ENCODE results near the gene AOPEP.
A peak's percentile ranks its signal among the peaks of the same experiment; 100 is the strongest.

The AOPEP gene

GRCh38 chr9:94761481-94761880, 35.0 kb downstream of the AOPEP start:
- DNase-seq (ENCODE audit: low spot score): no peak

GRCh38 chr9:94767331-94768072, 41.0 kb downstream of the AOPEP start:
- no peak for DNase-seq (ENCODE audit: low spot score)

- no peak for DNase-seq (ENCODE audit: low spot score)
These were observed 42.3 kb downstream of the AOPEP start for GRCh38 chr9:94768766-94769165.

- no peak for DNase-seq (ENCODE audit: low spot score)
These were observed 43.8 kb downstream of the AOPEP start for GRCh38 chr9:94770334-94770733.

DNA sequence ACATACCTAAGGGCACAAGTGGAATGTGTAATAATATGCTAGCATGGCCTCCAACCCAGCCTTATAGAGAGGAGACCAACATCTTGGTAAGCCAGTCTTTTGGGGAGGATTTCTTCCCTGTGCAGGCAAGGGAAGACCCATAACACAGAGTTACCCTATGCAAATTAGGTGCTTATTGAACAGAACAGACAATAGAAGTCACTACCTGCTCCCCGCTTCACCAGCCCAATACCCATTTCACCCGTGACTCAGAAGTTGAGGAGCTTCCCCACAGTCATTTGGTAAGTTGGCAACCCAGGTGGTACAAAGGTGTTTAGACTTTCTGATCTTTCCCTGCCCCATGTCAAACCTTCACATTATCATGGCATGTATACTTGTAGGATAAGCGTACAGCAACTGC, 44.6 kb downstream of the AOPEP start:
- DNase-seq (ENCODE audit: low spot score): no peak

GRCh38 chr9:94772144-94772543, 45.6 kb downstream of the AOPEP start:
- no peak for DNase-seq (ENCODE audit: low spot score)

- DNase-seq (ENCODE audit: low spot score): no peak
These were observed 46.3 kb downstream of the AOPEP start for GRCh38 chr9:94772639-94773303.

GRCh38 chr9:94773655-94774054, 47.2 kb downstream of the AOPEP start:
- no peak for DNase-seq (ENCODE audit: low spot score)

GRCh38 chr9:94778013-94778412, 51.5 kb downstream of the AOPEP start:
- DNase-seq (ENCODE audit: low spot score): no peak

DNA sequence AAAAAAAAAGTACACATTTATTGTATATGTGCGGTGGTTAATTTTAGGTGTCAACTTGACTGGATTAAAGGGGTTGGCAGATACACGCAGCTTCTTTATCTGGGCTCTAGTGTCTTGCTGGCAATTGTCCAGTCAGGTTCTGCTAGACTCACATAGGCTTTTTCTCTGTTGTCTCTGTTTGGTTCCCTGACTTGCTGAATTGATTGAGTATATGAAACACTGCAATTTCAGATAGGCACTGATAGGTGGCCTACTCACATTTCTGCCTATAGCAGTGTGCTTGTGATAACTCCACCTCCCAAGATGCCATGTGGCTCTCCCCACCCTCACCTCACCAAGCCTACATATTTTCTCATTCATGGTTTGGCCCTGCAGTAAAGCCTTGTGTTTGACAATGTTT, 52.5 kb downstream of the AOPEP start:
- DNase-seq (ENCODE audit: low spot score): no peak

GRCh38 chr9:94779693-94780290, 53.3 kb downstream of the AOPEP start:
- no peak for DNase-seq (ENCODE audit: low spot score)

- DNase-seq (ENCODE audit: low spot score): no peak
These were observed 54.0 kb downstream of the AOPEP start for GRCh38 chr9:94780516-94780950.

DNA sequence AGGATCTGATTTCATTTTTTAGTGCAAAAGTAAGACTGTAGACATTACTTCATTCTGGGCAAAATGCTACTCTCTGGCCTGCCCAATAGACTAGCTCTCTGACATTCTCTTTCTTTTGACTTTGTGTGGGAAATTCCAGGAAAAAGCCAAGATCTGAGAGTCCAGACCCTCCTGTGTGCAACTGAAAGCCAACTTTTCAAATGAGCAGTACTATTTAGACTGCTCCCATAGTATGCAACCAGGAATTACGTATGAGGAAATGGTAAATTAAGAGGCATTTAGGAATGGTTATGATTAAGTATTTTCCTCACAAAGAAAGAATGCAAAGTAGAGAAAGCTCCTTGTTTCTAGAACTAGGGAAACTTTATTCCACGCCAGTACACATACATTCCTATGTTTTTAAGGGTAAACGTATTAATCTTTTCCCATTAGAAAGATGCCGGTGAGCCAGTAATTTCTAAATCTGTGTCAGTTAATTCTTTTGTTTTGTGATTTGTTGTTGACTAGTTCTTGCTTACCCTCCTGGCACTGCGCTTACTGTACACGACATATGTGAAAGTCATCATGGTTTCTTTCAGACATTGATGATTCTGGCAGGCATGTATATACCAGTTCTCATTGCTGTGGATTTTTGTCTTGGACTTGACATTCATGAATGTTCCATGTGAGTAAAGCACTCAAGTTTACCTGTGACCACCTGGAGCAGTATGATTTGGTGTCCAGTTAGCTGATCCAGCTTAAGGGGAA, 56.0 kb downstream of the AOPEP start:
- DNase-seq (ENCODE audit: low spot score): no peak

DNA sequence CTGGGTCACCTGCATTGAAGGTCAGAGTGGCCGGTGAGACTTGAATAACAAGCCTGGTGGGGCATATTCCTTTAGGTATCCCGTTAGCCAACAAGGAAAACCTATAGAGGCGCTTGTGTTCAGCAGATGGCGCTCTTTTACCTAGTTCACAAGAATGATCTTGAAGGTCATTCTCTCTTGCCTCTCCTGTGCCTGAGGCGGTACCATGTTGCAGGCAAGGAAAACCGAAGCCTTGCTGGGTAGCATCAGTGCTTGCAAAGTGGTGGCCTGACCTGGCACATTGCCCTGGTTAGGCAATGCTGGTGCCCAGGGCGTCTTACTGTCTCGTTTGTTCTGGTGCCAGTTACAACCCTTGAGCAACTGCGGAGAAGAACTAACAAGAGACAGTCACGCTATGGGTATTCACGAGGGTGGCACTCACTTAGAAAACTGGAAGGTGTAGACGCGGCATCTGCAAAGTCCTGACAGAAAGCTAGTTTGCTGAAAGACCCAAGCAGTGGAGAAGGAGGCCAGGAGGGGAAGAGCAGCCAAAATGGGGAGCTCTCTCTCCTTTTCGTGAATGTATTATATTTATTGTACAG, 56.7 kb downstream of the AOPEP start:
- DNase-seq (ENCODE audit: low spot score): peak; percentile 47

DNA sequence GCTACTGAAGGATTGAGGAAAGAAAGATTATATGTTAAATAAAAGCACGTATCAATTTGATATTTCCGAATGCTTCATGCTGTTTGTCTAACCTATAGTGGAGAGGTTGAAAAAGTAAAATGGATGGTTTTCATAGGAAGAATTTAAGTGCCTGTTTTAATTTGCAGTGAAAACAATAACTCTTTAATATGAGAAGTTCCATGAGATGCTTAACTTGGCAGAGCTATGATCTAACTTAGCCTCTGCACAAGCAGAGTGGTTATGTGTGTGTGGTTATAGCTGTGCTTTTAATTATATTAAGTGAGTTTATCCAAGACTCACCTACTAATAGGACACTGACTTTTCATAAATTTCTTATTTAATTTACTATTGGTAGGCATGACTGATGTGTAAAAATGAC, 57.4 kb downstream of the AOPEP start:
- no peak for DNase-seq (ENCODE audit: low spot score)

DNA sequence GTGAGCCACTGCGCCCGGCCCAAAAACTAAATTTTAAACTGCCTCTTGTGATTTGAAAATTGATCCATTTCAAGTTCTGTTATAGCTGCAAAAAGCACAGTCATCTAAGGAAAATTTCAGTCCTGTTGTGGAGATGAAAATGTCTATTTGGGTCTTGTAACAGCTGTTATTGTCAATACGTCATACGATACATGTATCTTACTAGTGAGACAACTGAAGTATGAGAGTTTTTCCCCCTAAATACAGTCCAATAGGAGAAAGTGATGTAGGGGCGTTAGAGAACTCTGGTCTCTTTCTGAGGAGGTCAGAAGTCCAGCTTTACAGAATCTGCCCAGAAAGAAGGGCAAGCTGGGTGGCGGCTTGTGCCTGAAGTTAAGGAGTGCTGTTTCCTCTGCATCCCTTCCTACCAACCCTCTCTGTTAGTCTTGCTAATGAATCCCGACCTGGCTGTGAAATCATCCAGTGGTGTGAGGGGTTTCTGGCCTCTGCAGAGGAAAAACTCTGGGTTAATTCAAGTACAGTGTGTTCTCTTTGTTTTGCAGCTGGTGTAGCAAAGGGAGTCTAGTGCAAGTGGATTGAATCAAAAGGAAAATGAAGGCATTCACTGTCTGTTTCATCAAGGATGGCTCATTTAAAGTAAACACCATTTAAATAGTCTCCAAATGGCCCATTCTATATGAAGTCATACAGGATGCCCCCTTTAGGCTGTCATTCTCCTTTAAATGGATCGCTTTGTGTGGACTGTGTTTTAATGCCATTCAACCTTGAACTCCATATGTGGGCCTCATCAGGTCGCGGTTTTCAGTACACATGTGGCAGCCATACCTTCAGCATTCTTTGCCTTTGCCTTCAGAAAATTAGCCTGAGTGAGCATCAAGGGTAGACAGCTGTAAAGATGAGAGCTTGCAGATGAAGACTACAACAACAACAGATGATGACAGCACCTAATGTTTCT, 59.0 kb downstream of the AOPEP start:
- DNase-seq (ENCODE audit: low spot score): no peak

DNA sequence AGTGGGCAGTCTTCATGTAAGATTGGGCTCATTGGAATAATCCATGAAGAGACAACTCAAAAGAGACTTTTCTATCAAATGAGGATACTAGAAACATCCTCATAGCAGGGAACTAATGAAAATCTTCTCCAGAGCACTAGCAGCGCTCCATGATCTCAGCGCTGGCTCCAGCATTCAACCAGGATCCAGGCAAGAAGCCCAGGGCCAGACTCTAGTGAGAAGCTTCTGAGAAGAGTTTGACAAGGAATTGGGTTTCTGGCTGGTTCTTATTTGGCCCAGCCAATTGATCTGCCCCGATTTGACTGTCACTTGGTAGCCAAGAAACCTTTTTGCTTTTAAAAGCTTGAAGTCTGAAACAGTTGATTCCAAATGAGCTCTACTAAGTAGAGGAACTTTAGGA, 60.1 kb downstream of the AOPEP start:
- DNase-seq (ENCODE audit: low spot score): no peak

- no peak for DNase-seq (ENCODE audit: low spot score)
These were observed 60.8 kb downstream of the AOPEP start for GRCh38 chr9:94787266-94787665.

GRCh38 chr9:94788570-94789105, 62.1 kb downstream of the AOPEP start:
- DNase-seq (ENCODE audit: low spot score): no peak

DNA sequence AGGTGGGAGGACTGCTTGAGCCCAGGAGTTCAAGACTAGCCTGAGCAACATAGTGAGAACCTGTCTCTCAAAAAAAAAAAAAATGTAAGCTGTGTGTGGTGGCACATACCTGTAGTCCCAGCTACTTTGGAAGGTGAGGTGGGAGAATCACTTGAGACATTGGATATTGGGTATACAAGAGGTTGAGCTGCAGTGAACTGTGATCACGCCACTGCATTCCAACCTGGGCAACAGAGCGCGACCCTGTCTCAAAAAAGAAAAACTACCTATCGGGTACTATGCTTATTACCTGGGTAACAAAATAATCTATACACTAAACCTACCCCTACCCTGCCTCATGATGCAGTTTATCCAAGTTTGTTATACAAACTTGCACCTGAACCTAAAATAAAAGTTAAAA, 64.9 kb downstream of the AOPEP start:
- DNase-seq (ENCODE audit: low spot score): no peak

DNA sequence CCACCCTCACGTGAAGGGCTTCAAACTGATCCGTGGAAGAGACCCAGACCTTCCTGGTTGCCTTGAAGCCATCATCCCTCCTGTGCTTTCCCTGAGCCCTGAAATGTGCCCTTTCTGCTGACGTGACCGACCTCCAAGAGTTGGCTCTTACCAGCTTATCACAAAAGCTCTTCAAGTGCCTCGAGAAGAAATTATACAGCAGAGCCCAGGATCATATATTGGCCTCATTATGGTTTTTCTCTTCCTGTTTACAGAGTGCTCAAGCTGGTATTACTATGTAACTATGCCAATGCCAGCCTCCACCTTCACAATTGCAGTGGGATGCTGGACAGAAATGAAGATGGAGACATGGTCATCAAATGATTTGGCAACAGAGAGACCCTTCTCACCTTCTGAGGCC, 66.0 kb downstream of the AOPEP start:
- DNase-seq (ENCODE audit: low spot score): no peak
